ENCODE data around the gene HYAL3. TPM values are rescaled to one million over a fixed set of nuclear protein-coding genes. Genes with fewer than 3 reads are reported as not detected.
"Not testable (repeated sequence)": the region's sequence is repeated elsewhere in the genome, so short reads cannot be mapped to it uniquely, and the experiment has no call there.

Gene HYAL3
- total RNA-seq, 1 donor from 2014 or later: 2.7 TPM

GRCh38 chr3:50314342-50314741 lies 15.1 kb upstream of the HYAL3 start:
- no peak for DNase-seq

- not testable (repeated sequence) for DNase-seq
These were observed 12.8 kb upstream of the HYAL3 start for GRCh38 chr3:50312041-50312440.

DNA sequence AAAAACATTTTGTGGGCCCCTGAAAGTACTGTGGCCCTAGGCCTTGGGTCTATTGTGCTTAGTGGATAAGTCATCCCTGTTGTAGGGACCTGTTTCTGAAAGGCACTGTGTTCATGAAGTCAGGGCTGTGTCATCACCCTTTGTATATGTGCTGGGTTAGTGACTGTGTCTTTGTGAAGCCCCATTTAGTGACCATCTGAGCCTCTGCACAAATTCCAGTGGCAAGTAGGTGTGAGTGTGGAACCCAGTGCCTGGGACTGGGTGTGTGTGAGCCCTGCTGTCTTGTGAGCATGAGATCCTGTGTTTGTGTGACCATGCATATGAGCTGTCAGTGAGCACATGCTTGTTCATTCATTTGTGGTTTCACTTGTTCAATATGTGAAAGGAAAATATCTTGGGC lies 5.4 kb upstream of the HYAL3 start:
- DNase-seq: no peak

DNA sequence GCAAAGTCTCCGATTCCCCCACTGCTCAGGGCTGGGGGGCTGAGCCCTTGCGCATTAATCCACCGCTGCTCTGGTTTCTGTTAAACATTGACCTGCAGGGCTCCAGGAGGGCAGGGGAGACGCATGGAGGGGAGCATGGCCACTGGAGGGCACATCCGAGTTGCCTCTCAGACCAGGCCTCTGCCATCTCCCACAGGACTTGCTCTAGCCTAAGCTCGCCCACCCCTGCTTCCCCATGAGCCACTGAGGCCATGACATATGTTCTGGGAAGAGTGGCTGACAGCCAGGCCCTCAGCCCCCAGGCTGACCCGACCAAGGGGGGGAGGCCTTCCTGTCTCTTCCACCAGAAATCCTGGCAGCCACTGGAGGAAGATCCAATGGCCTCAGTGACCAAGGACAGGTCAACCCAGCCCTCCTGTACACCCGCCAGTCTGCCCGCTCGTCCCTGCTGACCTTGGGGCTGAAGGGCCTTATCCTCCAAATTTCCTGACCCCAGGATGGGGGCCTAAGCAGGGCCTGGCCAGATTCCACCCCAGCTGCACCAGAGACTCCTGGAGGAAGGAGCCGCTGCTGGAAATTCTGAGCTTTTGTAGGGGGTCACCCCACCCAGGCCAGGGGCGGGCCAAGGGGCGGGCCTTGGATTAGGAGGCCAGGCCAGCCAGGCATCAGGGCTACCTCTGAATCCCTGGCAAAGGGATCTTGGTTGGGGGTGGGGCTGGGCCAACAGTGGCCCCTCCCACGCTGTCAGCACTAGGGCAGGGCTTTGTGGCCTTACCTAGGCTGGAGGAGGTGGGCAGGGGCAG lies 4.0 kb upstream of the HYAL3 start, which contains the start of gene HYAL1:
Gene HYAL1, minus strand, starts transcription at position 562 of the 803 bp plus-strand sequence. CDS start 618 bp downstream, outside the sequence.
- DNase-seq: no peak

GRCh38 chr3:50302095-50303012 lies 3.1 kb upstream of the HYAL3 start:
- no peak for DNase-seq

DNA sequence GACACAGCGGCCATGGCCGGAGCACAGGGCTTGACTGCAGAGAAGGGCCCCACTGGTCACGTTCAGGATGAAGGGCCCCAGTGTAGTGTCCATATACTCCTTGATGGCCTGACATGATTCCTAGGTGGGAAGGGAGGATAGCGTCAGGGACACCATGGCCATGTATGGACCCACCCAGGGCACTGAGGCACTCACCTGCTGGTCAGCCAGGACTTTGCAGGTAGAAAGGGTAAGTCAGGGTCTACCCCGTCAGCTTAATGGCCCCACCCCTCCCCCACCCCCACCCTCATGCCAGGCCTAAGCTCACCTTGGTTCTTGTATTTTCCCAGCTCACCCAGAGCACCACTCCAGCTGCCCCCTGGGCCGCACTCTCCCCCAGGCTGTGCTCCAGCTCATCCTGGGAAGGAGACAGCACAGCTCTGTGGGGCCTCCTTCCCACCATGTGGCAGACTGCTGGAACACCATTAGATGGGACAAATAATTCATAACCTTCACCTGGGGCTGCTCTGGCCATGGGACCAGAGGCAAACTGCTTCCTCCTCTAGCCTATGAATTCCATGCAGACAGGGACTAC lies 1.6 kb upstream of the HYAL3 start:
- DNase-seq: no peak

- peak; percentile 73 for DNase-seq
These were observed 900 bp upstream of the HYAL3 start for GRCh38 chr3:50299929-50300680.

DNA sequence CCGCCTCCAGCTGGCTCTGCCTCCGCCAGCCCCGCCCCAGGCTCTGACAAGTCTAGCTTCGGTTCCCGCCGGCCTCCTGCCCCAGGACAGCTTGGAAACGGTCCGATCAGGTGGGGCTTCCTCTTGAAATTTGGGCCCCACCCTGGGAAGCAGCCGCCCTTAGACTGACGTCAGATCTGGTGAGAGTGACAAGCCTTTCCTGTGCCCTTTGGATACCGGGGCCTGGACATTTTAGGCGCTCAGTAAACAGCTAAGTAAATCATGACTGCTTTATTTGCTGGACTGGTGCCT lies 378 bp upstream of the HYAL3 start:
- no peak for DNase-seq

DNA sequence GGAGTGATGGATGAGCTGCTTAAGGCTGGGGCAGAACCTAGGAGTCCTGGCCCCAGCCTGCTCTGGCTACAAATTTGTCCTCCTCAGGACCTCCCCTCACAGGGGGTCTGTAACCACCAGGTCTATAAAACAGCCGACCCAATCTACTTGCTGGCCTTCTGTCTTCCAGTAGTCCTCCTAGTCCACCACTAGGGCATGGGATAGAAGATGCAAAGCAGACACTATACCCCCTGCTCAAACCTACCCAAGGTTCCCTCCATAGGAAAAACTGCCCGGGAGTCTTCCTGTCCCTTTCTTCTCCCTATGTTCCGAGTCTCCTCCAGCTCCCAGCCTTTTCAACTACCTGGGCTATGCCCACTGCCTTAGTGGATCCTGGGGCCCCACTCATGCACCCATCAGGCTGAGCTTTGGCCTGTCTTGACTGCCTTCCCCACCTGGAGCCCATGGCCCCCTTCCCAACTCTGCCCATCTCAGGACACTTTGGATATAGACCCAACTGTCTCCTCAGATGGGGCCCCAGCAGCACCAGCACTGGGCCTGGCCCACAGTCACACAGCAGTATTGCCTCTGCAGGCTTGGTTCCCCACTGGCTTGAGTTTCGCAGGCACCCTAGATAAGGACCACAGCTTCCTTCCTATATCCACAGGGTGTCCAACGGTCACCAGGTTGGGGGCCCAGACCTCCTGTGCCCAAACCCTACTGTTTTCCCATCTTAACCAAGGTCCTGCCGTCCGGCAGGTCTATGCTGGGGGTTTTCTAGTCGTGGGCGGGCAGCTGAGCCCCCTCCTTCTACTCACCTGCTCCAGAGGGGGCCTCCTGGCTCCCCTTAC lies 1.1 kb downstream of the HYAL3 start:
- no peak for DNase-seq

DNA sequence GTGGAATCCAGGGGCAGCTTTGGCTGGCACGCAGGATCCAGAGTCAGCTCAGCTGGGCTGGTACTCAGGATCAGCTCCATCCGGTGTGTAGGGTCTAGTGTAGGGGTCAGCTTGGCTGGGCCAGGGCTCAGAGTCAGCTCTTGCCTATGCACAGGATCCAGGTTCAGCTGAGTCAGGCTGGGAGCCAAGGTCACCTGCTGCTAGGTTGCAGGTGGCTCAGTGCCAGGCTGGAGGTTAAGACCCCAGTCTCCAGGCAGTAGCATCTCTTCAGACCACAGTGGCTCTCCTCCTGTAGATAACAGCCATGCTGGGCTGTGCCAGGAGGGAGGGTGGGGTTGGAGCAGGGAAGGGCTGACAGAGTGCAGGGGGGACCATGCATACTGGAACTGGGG lies 1.8 kb downstream of the HYAL3 start:
- DNase-seq: no peak

DNA sequence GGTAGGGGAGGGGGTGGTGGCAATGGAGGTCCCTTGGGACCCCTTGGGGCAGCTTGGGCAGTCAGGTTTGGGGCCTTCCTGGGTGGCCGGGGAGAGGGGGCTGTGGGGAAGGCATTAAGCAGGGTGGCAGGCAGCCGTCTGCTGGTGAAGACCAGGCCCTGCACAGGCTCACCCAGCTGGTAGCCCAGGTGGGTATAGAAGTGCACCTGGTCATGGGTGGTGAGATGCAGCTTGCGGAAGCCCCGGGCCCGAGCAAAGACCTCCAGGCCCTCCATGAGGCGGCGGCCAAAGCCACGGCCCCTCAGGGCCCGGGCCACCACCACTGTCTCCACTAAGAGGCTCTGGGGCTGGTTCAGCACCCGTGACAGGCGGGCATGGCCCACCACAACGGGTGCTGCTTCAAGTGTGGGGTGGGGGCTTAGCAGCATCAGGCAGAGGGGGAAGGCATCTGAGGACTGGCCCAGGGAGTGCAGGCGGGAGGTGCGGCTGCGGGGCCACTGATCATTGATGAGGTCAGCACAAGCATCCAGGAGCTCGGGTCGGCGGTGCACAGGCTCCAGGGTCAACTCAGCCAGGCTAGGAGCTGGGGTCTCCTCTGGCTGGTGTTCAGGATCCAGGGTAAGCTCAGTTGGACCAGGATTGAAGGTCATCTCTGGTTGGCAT lies 2.4 kb downstream of the HYAL3 start:
- DNase-seq: no peak

GRCh38 chr3:50295553-50296431 lies 3.4 kb downstream of the HYAL3 start:
- DNase-seq: no peak

DNA sequence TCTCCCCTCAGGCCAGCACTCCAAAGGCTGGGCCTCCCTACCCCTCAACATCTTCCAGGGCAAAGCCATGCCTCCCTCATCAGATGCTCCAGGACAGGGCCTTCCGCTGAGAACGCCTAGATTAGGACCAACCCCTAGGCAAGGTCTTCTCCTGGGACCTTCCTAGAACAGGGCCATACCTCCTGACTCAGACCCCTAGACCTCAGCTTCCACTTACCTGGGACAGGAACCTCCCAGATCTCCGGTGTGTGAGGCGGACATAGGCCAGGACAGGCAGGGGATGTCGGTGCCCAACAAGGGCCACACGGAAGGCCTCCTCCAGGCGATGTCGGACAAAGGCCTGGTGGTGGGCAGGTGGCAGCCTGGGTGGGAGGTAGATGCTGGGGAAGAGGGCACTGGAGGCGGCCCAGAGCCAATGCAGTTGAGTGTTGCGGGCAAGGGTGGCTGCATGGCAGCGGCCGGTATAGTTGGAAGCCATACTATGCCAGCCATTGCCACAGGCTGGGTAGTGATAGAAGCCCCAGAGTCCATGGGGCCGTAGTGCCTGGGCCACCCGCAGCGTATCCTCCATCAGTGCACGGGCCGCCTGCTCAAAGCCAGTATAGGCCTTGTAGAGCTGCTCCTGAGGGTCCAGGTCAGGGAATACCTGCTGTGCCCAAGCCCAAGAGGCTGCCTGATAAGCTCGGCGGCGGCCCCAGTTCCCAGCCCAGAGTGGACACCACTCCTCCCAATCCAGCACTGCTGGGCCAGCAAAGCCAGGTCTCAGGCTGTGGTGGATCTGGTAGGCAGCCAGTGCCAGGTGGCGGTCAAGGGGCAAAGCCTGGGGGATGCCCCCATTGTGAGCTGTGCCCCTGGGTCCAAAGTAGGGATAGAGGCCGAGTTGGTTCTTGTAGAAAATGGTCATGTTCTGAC lies 4.5 kb downstream of the HYAL3 start:
- DNase-seq: no peak

- DNase-seq: no peak
These were observed 5.1 kb downstream of the HYAL3 start for GRCh38 chr3:50294089-50294488.

GRCh38 chr3:50293079-50293801 lies 6.0 kb downstream of the HYAL3 start:
- no peak for DNase-seq

DNA sequence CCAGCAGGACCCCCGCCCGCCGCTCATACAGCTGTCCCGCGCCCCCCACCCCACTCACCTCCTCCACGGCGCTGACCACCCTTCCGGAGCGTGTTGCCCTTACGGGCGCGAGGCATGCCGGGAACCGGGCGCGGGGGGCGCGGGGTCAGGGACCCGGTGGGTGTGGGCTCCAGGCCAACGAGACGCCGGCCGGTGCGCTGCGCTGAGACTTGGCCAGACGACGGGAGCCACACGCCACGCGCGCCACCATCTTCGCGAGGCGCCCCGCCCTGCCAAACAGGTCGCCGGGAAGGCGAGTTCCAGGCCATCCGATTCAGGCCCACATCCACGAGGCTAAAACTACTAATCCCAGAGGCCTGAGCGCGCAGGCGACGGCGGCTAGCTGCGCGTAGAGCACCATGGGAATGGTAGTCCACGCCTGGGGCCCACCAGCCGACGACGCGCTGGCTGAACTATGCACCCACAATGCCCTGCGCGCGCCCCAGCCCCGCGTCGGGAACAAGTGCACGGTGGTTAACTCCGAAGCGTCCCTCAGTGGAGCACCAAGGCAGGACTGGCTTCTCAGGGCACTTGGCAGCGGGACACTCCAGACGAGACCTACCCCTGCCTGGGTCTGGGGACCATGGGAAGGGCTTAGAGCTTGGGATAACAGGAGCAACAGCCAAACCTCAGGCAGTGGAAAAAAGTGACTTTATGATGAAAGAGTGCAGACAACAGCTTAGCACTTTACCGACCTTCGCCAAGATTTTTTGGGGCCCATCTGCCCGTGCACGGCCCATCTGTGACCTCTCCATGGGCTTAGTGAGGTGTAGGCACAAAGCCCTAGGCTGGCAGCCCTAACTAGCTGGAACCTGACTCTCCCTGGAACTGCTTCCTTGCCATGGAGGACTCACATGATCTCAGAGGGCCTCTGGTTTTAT lies 6.8 kb downstream of the HYAL3 start, which contains the start of gene IFRD2:
Gene IFRD2, minus strand, starts transcription at position 271 of the 920 bp plus-strand sequence. Its CDS starts 155 bp downstream, at position 116.
- peak; percentile 99 for DNase-seq
